ENCODE measurements around the gene ZBTB12.
"Not testable (repeated sequence)": the region's sequence is repeated elsewhere in the genome, so short reads cannot be mapped to it uniquely, and the experiment has no call there.

ZBTB12 gene

GRCh38 chr6:31880616-31881015 lies 21.3 kb downstream of the ZBTB12 start:
- intact Hi-C loops (cut with DNase I) = no loop called here
- DNase-seq = no peak

- DNase-seq = no peak
- intact Hi-C loops (cut with DNase I) = no loop called here
Observed at GRCh38 chr6:31879901-31880300, 22.0 kb downstream of the ZBTB12 start.

GRCh38 chr6:31879143-31879542 lies 22.7 kb downstream of the ZBTB12 start:
- DNase-seq = no peak
- intact Hi-C loops (cut with DNase I) = no loop called here

GRCh38 chr6:31878726-31879125 lies 23.2 kb downstream of the ZBTB12 start, which contains the start of gene SLC44A4:
Gene SLC44A4 (minus strand): TSS chr6:31878997. CDS start chr6:31878980, 17 bp downstream.
- intact Hi-C loops (cut with DNase I) = no loop called here

GRCh38 chr6:31878222-31878621 lies 23.7 kb downstream of the ZBTB12 start:
- intact Hi-C loops (cut with DNase I) = no loop called here
- DNase-seq = no peak

More at GRCh38 chr6:31878726-31879125, 23.2 kb downstream of the ZBTB12 start, which contains the start of gene SLC44A4:
- no peak for DNase-seq

GRCh38 chr6:31877651-31878161 lies 24.2 kb downstream of the ZBTB12 start:
- intact Hi-C loops (cut with DNase I) = no loop called here
- DNase-seq = no peak

- intact Hi-C loops (cut with DNase I) = no loop called here
- DNase-seq = no peak
Observed at GRCh38 chr6:31877125-31877650, 24.7 kb downstream of the ZBTB12 start.

- no peak for DNase-seq
- intact Hi-C loops (cut with DNase I) = no loop called here
Observed at GRCh38 chr6:31876357-31876756, 25.5 kb downstream of the ZBTB12 start.

GRCh38 chr6:31875877-31876276 lies 26.0 kb downstream of the ZBTB12 start:
- intact Hi-C loops (cut with DNase I) = no loop called here
- DNase-seq = no peak

GRCh38 chr6:31874836-31875572 lies 26.9 kb downstream of the ZBTB12 start:
- intact Hi-C loops (cut with DNase I) = no loop called here
- no peak for DNase-seq

GRCh38 chr6:31874084-31874670 lies 27.7 kb downstream of the ZBTB12 start:
- intact Hi-C loops (cut with DNase I) = no loop called here
- DNase-seq = no peak

GRCh38 chr6:31871046-31871659 lies 30.7 kb downstream of the ZBTB12 start:
- DNase-seq = no peak

GRCh38 chr6:31870385-31870921 lies 31.4 kb downstream of the ZBTB12 start:
- intact Hi-C loops (cut with DNase I) = no loop called here
- DNase-seq = no peak

More at GRCh38 chr6:31871046-31871659, 30.7 kb downstream of the ZBTB12 start:
- intact Hi-C loops (cut with DNase I) = no loop called here

- no peak for DNase-seq
- intact Hi-C loops (cut with DNase I) = no loop called here
Observed at GRCh38 chr6:31869343-31869742, 32.5 kb downstream of the ZBTB12 start.

GRCh38 chr6:31868658-31868971 lies 33.3 kb downstream of the ZBTB12 start:
- intact Hi-C loops (cut with DNase I); DNase-seq: not testable (repeated sequence)

- no peak for DNase-seq
- intact Hi-C loops (cut with DNase I) = no loop called here
Observed at GRCh38 chr6:31865205-31866118, 36.4 kb downstream of the ZBTB12 start.

GRCh38 chr6:31864818-31865204 lies 37.1 kb downstream of the ZBTB12 start:
- intact Hi-C loops (cut with DNase I) = loop anchor here (5.0 kb wide), 1 partner anchor 32 kb away; the partner anchor contains the start of gene EHMT2
- no peak for DNase-seq

- not testable (repeated sequence) for DNase-seq
- intact Hi-C loops (cut with DNase I) = loop anchor here (5.0 kb wide), 1 partner anchor 33 kb away; the partner anchor contains the start of gene EHMT2
Observed at GRCh38 chr6:31864123-31864562, 37.7 kb downstream of the ZBTB12 start.
